ENCODE data around the gene AZU1. TPM values are rescaled to one million over a fixed set of nuclear protein-coding genes. Genes with fewer than 3 reads are reported as not detected.
"Not testable (repeated sequence)": the region's sequence is repeated elsewhere in the genome, so short reads cannot be mapped to it uniquely, and the experiment has no call there.

The AZU1 gene
- total RNA-seq, 1 donor from 2014 or later: 0.21 TPM

GRCh38 chr19:815775-816499 lies 11.7 kb upstream of the AZU1 start:
- Mint-ChIP-seq H3K9me3 (ENCODE audit: unreplicated experiment) (no peaks in the 10 kb centered on the region), H3K27me3 (ENCODE audit: unreplicated experiment) (peaks cover 29% of the 10 kb centered on the region), H3K4me1 (ENCODE audit: unreplicated experiment) (peaks cover 8% of the 10 kb centered on the region), H3K27ac (ENCODE audit: unreplicated experiment) (peak overlapping the region; percentile 93), H3K36me3 (ENCODE audit: low read depth, unreplicated experiment) (peaks cover 27% of the 10 kb centered on the region), H3K4me3 (ENCODE audit: unreplicated experiment) (peak overlapping the region; percentile 89)
- no peak for DNase-seq (ENCODE audit: low spot score)
- no peak for TF ChIP-seq CTCF (IDR thresholded peaks at IDR 0.05; ENCODE audit: unreplicated experiment)

DNA sequence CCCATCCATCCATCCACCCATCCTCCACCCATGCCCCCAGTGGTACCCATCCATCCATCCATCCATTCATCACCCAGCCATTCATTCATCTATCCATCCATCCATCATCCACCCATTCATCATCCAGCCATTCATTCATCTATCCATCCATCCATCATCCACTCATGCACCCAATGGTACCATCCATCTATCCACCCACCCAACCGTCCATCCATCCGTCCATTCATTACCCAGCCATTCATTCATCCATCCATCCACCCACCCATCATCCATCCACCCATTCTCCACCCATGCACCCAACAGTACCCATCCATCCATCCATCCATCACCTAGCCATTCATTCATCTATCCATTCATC lies 11.2 kb upstream of the AZU1 start:
- no peak for TF ChIP-seq CTCF (IDR thresholded peaks at IDR 0.05; ENCODE audit: unreplicated experiment)

GRCh38 chr19:820212-820611 lies 7.4 kb upstream of the AZU1 start:
- not testable (repeated sequence) for H3K4me3 Mint-ChIP-seq (ENCODE audit: unreplicated experiment); H3K9me3 Mint-ChIP-seq (ENCODE audit: unreplicated experiment); H3K27ac Mint-ChIP-seq (ENCODE audit: unreplicated experiment); DNase-seq (ENCODE audit: low spot score); H3K4me1 Mint-ChIP-seq (ENCODE audit: unreplicated experiment)
- H3K27me3 Mint-ChIP-seq (ENCODE audit: unreplicated experiment): peaks cover 24% of the 10 kb centered on the region
- peaks cover 18% of the 10 kb centered on the region for H3K36me3 Mint-ChIP-seq (ENCODE audit: low read depth, unreplicated experiment)

More for the DNA sequence above, 11.2 kb upstream of the AZU1 start:
- Mint-ChIP-seq H3K27me3 (ENCODE audit: unreplicated experiment) (peaks cover 29% of the 10 kb centered on the region), H3K9me3 (ENCODE audit: unreplicated experiment) (no peaks in the 10 kb centered on the region), H3K27ac (ENCODE audit: unreplicated experiment) (peak overlapping the region; percentile 84), H3K36me3 (ENCODE audit: low read depth, unreplicated experiment) (peaks cover 27% of the 10 kb centered on the region), H3K4me3 (ENCODE audit: unreplicated experiment) (peak overlapping the region; percentile 81), H3K4me1 (ENCODE audit: unreplicated experiment) (peaks cover 8% of the 10 kb centered on the region)
- DNase-seq (ENCODE audit: low spot score): no peak

DNA sequence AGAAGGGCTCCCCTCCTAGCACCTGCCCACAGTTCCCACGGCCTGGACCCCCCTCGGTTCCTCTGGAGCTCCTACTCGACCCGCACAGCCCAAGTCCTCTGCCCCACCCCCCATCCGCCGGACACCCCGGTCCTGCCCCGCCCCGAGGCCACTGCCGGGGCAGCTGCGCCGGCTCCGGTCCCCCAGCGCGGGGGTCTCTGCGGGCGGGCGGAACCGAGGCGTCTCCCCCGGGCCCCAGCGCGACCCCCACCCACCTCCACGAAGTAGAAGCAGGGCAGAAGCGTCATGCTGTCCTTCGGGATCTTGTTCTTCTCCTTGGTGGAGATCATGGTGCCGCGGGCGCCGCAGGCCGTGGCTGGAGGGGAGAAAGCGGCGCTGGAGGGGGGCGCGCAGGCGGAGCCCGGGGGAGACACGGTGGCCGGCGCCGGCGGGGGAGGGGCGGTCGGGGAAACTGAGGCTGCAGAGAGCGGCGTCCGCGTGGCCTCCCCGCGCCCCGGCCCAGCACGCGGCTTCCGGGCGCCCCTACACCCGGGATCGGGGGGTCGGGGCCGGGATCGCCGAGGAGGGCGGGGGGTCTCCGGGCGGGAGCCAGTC lies 6.3 kb upstream of the AZU1 start:
- peaks cover 4% of the 10 kb centered on the region for H3K4me1 Mint-ChIP-seq (ENCODE audit: unreplicated experiment)
- peaks cover 11% of the 10 kb centered on the region for H3K36me3 Mint-ChIP-seq (ENCODE audit: low read depth, unreplicated experiment)
- no peak for TF ChIP-seq CTCF (IDR thresholded peaks at IDR 0.05; ENCODE audit: unreplicated experiment)
- H3K27me3 Mint-ChIP-seq (ENCODE audit: unreplicated experiment): peaks cover 18% of the 10 kb centered on the region
- H3K27ac Mint-ChIP-seq (ENCODE audit: unreplicated experiment): no peak overlapping the region
- peak; percentile 50 for DNase-seq (ENCODE audit: low spot score)
- H3K9me3 Mint-ChIP-seq (ENCODE audit: unreplicated experiment): no peaks in the 10 kb centered on the region
- no peak overlapping the region for H3K4me3 Mint-ChIP-seq (ENCODE audit: unreplicated experiment)

GRCh38 chr19:821825-822503 lies 5.7 kb upstream of the AZU1 start, which contains the start of gene PLPPR3:
Gene PLPPR3 (minus strand): TSS chr19:821955. CDS start chr19:821559, 396 bp downstream.
- no peaks in the 10 kb centered on the region for H3K9me3 Mint-ChIP-seq (ENCODE audit: unreplicated experiment)

More at GRCh38 chr19:821825-822503, 5.7 kb upstream of the AZU1 start, which contains the start of gene PLPPR3:
- no peaks in the 10 kb centered on the region for H3K4me1 Mint-ChIP-seq (ENCODE audit: unreplicated experiment)
- TF ChIP-seq CTCF (IDR thresholded peaks at IDR 0.05; ENCODE audit: unreplicated experiment): no peak
- no peak within 1 kb of the TSS for H3K27ac Mint-ChIP-seq (ENCODE audit: unreplicated experiment)
- no peak for DNase-seq (ENCODE audit: low spot score)
- peaks cover 15% of the 10 kb centered on the region for H3K27me3 Mint-ChIP-seq (ENCODE audit: unreplicated experiment)
- H3K4me3 Mint-ChIP-seq (ENCODE audit: unreplicated experiment): peak within 1 kb of the TSS; percentile 78
- H3K36me3 Mint-ChIP-seq (ENCODE audit: low read depth, unreplicated experiment): peaks cover 6% of the 10 kb centered on the region

All from endothelial cell (in vitro differentiated cells).